PC-3 (cell line): ENCODE measurements around the gene SLC1A2.

Source experiments
- EZH2 ChIP-seq: fragments of 300-600 bp; sonication (generic); IDR thresholded peaks from one replicate; pipeline ENCODE4 v1.6.1; 2017; ENCODE audit warnings: antibody characterized with exemption, mild to moderate bottlenecking, low read length; ENCODE audit not compliant: unreplicated experiment
- EZH2phosphoT487 ChIP-seq: fragments of 300-600 bp; sonication (generic); IDR thresholded peaks from 2 replicates; pipeline ENCODE4 v1.6.1; 2018; ENCODE audit warnings: mild to moderate bottlenecking, antibody characterized with exemption, low read length, borderline replicate concordance
- TF ChIP-seq, protein P1 (sequence below): fragments of 300-600 bp; sonication (generic); conservative IDR thresholded peaks from 2 replicates; pipeline ENCODE4 v1.5.1; 2017; ENCODE audit warnings: antibody characterized with exemption, low read depth, mild to moderate bottlenecking, low read length

DNA sequence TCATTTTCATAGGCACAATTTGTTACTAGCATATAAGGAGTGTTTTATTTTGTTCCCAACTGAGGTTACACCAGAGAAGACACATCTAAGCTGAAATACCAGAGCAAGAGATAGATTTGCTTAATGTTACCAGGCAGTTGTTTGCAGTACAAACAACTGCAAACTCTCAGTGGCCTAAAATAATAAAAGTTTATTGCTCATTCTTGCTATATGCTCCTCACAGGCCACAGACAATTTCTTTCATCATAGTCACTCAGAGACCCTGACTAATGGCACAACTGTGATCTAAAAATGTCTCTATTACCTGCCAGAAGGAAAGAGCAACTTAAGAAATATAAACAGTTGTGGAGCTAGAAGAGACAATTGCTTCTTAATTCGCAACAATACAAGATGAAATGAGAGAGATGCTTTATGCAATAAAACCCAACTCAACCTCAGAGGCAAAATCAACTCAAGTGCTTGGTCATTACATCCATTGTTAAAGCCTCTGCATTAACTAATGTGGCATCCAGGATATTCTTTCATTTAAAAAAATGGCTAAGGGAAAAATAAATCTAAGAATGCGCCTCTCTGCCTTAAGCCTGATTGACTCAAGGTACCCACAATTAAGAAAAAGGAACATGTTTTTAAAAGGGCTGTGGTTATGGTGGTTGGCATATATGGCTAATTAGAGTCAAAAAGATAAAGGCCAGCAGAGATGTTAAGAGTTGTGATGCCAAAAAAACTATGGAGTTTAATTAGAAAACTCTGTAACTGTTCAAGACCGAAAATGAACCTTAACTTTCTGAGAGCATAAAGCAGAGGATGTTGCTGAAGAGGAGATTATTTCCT lies 176.7 kb downstream of the SLC1A2 start:
- TF ChIP-seq EZH2 (no peak), EZH2phosphoT487 (no peak)
- TF ChIP-seq, protein P1, sequence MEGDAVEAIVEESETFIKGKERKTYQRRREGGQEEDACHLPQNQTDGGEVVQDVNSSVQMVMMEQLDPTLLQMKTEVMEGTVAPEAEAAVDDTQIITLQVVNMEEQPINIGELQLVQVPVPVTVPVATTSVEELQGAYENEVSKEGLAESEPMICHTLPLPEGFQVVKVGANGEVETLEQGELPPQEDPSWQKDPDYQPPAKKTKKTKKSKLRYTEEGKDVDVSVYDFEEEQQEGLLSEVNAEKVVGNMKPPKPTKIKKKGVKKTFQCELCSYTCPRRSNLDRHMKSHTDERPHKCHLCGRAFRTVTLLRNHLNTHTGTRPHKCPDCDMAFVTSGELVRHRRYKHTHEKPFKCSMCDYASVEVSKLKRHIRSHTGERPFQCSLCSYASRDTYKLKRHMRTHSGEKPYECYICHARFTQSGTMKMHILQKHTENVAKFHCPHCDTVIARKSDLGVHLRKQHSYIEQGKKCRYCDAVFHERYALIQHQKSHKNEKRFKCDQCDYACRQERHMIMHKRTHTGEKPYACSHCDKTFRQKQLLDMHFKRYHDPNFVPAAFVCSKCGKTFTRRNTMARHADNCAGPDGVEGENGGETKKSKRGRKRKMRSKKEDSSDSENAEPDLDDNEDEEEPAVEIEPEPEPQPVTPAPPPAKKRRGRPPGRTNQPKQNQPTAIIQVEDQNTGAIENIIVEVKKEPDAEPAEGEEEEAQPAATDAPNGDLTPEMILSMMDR: no peak
